ENCODE results near the gene TPR.
A peak's percentile ranks its signal among the peaks of the same experiment; 100 is the strongest.

TPR gene

DNA sequence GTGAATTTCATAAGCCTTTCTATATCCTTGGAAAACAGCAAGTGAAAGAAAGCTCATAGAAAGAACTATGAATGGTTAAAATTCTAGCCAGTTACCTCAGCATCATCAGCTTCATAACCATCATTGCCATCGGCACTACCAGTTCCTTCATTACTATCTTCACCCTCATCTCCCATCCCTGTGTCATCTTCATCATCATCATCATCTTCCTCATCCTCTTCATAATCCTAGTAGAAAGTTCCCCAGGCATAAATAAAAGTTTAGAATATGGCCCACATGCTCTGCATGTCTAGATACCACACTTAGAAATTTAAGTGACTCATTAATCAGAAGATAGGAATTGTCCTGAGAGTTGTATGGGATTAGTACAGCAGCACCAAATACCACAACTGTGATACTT is 49.0 kb downstream of the TPR start:
- DNase-seq, result no peak

DNA sequence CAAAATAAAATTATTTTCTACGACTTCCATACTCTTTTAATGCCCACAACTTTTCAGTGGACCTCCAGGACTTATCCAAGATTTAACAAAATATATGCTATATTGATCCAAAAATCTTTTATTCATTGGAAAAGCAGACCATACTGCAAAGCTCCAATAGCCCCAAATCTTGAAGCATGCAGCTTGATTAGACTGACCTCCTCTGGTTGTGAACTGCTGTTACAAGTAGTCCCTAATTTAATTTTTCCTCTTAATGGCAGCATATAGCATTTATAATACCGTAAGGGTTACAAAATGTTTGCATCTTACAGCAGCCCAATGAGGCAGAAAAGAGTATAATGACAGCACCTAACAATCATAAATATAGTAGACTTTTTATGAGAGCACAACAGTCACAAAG is 49.8 kb downstream of the TPR start:
- no peak for DNase-seq

DNA sequence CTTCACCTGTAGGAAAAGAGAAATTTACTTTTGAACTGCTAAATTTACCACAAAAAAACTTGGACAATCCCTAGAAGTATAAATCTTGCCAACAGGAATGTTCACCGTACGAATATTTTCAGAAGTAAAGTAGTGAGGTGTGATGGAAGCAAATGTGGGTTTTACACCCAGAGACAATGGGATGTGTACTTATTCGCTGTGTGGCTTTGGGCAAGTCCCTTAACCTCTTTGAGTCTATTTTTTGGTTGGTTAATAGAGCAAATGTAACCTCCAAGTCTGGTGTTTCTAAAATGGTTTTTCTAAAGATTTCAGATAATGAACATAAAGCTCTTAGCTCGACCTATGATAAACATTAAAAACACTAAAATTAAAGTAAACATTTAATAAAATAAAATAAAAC is 51.2 kb downstream of the TPR start:
- DNase-seq, result no peak

DNA sequence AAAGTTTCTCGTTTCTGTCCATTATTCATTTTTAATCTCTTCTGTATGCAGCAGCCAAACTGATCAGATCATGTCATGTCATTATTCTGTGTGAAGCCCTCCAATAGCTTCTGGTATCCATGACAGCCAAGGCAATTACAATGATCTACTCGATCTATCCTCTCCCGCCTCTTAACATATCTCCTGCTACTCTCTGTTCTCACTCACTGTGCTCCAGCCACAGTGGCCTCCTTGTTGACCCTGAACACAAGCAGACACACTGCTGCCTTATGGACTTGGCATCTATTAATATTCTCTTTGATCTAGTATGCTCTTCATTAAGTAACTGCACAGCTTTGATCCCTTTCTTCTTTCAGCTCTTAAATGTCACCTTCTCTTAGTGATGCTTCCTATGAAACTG is 59.5 kb downstream of the TPR start:
- no peak for DNase-seq

DNA sequence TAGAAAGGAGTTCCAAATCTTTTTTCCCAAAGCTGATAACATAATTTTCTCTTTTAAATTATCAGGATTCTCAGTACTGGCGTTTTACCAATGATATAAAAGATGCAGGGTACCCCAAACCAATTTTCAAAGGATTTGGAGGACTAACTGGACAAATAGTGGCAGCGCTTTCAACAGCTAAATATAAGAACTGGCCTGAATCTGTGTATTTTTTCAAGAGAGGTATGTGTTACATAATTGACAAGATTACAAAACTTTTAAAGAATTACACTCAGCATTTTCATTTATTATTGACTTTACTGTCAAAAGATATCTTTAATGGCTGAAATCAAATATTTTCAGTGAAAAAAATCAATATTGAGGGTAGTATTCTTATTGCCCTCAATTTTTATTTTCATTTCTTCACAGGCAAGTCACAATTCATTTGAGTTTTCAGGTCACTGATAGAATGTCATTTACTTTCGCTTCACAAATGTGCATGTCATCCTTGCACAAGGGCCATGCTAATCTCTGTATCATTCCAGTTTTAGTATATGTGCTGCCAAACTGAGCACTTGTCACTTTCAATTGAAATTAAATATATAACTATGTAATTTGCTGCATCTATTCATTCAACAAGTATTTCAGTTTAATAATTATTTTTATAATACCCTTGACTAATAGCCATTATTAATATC is 63.5 kb downstream of the TPR start:
- DNase-seq, result no peak

DNA sequence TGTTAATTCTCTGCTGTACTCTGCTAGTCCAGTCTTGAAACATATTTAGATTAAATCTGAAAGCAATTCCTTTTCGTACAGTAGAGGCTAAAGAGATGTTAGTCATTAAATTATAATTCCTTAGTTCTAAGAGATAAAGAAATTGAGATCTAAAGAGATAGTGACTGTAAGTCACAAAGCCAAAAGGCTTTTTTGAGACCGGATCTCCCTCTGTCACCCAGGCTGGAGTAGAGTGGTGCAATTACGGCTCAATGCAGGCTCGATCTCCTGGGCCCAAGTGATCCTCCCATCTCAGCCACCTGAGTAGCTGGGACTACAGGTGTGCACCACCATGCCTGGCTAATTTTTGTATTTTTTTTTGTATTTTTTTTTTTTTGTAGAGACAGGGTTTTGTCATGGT is 64.7 kb downstream of the TPR start:
- no peak for DNase-seq

DNA sequence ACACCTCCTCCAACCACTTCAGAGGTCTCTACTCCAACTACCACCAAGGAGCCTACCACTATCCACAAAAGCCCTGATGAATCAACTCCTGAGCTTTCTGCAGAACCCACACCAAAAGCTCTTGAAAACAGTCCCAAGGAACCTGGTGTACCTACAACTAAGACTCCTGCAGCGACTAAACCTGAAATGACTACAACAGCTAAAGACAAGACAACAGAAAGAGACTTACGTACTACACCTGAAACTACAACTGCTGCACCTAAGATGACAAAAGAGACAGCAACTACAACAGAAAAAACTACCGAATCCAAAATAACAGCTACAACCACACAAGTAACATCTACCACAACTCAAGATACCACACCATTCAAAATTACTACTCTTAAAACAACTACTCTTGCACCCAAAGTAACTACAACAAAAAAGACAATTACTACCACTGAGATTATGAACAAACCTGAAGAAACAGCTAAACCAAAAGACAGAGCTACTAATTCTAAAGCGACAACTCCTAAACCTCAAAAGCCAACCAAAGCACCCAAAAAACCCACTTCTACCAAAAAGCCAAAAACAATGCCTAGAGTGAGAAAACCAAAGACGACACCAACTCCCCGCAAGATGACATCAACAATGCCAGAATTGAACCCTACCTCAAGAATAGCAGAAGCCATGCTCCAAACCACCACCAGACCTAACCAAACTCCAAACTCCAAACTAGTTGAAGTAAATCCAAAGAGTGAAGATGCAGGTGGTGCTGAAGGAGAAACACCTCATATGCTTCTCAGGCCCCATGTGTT is 66.6 kb downstream of the TPR start:
- DNase-seq, result no peak

DNA sequence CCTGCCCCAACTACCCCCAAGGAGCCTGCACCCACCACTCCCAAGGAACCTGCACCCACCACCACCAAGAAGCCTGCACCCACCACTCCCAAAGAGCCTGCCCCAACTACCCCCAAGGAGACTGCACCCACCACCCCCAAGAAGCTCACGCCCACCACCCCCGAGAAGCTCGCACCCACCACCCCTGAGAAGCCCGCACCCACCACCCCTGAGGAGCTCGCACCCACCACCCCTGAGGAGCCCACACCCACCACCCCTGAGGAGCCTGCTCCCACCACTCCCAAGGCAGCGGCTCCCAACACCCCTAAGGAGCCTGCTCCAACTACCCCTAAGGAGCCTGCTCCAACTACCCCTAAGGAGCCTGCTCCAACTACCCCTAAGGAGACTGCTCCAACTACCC is 67.6 kb downstream of the TPR start:
- no peak for DNase-seq

DNA sequence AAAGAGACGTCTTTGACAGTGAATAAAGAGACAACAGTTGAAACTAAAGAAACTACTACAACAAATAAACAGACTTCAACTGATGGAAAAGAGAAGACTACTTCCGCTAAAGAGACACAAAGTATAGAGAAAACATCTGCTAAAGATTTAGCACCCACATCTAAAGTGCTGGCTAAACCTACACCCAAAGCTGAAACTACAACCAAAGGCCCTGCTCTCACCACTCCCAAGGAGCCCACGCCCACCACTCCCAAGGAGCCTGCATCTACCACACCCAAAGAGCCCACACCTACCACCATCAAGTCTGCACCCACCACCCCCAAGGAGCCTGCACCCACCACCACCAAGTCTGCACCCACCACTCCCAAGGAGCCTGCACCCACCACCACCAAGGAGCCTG is 68.5 kb downstream of the TPR start:
- DNase-seq, result no peak

DNA sequence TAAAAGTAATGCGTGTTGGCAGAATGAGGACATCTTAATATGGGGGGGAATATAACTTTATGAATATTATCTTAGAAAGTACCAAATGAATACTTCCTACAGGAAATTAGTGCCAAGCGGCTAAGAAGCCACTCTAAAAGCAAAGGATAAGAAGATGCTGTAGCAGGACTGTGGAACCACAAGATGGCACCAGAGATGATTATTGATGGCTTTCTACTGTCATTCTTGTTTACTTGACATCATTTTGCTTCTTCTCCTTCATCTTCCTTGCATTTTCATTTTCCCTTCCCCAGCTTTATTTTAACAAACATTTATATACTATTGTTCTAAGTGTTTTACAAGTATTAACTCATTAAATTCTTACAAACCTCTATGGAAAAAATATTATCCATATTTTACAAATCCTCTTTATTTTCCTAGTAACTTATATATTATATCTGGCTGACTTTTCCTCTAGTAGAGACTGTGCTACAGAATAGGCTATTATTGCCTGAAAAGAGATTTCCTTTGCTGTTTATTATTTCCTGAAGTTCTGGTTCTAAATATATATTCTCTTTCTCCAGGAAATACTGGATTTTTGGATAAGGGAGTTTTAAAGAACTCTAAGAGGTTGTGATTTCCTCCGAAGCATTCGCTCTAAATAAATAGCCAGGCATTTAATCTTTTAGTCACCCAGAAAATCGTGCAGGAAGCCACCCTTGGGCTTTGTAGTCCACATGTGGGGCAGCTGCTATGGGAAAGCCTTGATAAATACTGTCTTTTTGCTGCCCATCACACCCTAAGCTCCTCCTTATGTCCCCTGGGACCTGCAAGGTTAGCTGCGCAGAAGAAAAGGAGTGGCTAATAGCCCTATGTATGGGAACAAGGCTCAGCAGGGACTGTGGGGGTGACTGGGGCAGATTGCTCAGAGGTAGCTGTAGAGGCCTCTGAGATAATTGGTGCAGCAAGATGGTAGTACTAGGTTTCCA is 69.8 kb downstream of the TPR start:
- no peak for DNase-seq

DNA sequence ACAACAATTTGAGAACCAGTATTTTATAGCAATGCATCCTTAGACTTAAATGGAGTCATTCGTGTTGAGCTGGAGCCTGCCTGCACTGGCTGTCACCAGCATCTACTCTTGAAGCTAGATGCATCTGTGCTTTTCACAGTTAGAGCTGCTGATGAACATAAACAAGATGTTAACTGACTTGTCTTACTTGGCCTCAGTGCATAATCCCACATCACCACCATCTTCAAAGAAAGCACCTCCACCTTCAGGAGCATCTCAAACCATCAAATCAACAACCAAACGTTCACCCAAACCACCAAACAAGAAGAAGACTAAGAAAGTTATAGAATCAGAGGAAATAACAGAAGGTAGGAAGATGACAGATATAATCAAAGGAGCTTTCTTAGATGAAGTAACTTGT is 71.1 kb downstream of the TPR start:
- DNase-seq, result no peak

DNA sequence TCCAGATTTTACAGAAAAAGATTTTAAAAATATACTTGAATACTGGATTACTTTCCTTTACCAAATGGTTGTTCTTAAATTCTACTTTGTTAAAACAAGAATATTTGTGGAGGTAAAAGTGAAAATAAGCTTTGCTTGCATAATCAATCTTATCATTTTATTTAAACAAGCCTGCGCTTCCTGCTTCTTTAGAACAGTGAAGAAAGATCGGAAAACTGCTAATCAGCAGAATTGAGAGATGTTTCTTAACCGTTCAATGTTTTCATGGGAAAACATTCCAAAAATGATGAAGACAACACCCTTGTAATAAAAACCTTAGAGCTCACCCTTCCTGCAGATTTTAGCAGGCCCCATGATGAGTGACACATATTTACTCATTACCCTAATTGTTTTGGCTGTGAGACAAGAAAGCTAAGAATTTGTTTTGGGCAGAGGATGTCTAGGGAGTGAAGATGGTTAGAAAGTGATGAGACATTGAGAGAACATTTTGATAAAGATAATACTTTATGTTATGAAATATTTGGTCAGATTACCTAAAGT is 72.6 kb downstream of the TPR start:
- DNase-seq, result no peak

DNA sequence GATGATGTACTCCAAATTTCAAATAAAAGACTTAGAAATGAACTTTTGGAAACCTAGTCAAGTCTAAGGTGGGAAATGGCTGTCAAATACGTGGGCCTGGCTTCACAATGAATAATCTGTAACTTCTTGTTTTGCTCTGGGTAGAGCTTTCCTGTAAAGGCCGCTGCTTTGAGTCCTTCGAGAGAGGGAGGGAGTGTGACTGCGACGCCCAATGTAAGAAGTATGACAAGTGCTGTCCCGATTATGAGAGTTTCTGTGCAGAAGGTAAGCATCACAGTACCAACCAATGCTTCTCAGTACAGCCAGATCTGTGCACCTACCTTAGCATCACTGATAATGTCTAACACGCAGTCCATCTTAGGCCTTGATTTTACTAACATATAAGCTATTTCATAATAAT is 73.6 kb downstream of the TPR start:
- peak; percentile 36 for DNase-seq

DNA sequence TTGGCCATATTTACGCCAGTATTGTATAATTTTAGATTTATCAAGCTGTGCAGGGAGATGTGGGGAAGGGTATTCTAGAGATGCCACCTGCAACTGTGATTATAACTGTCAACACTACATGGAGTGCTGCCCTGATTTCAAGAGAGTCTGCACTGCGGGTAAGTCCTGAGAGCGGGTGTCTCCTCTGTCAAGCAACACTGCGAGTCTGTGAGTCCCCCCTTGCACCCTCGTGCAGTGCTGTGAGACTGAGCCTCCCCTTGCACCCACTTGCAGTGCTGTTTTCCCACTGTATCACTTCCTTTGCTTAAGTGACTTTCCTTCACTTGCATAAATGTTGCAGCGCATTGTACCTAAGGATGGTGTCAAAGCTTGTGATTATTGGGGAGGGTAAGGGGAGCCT is 75.0 kb downstream of the TPR start:
- no peak for DNase-seq

DNA sequence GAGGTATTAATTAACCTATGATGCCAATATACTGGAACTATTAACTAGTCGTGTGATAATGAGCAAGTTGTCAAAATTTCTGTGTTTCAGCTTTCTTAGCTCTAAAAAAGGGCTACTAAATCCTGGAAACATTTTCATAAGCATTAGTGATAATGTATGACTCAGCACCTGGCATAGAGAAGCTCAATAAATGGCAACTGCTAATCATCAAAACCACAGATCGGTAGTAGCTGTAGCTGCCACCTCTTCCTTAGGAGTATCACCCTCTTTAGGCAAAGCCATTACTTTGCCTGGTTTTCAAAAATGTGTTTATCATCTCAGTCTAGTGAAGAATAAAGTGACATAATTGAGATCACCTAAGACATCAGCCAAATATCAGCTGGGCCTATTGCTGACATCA is 75.5 kb downstream of the TPR start:
- DNase-seq, result no peak

DNA sequence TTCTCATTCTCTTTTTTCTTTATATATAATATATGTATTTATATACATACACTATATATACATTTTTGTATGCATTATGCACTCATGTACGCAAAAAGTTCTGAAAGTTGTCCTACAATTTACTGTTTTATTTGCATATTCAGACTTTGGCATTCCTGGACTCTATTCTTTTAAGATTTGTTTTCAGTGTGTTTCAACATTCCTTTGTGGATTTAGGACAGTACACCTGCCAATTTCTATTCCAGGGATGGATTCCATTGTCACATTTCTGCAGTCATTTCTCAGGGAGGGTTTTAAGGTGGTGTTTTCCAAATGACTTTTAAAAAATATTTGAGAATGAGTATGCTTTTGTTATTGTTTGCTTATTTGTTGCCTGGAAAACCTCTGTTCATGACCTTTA is 76.2 kb downstream of the TPR start:
- no peak for DNase-seq

DNA sequence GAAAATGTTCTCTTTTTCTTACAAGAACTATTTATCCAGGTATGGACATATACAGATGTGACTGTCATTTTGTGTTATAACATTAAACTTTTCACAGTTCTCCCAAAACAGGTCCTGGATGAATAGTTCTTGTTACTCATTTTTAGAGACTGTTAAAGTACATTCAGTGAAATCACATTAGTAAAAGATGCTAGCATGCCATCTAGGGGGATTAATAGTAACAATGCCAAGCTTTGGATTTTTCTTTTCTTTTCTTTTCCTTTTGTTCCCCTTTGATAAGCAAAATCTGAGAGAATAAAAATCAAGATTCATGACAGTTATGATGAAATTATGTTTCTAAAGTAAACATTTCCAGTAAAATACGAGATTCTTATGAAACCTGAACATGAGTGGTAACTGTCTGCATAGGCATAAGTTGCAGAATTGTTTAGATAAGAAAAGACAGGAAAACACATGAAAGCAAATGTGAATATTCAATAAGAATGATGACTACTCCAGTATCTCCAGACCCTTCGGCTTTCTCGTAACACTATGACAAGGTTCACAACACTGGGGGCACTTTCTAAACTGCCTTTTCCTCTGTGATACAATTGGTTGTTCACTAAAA is 77.5 kb downstream of the TPR start:
- DNase-seq, result no peak

DNA sequence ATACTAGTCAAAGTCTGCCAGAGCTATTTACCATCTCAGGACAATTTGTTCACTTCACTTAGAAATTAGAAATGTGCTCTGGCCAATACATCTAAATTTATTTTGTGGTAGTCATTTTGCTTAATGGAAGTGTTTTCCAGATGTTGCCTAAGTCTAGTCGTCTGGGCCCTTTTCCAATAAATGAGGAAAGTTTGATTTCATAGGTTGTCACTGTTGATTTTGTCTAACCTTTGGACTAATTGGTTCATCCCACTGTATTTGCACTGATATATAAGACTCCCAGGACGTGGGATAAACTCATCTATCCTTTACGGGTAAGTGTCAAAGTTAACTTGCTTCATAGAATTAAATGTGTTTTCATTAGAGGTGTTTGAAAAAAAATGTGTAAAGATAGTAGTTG is 79.1 kb downstream of the TPR start, which contains the start of gene PRG4:
TSS of gene PRG4 (plus strand) at position 300 of the 400 bp plus-strand sequence.
- DNase-seq, result no peak

DNA sequence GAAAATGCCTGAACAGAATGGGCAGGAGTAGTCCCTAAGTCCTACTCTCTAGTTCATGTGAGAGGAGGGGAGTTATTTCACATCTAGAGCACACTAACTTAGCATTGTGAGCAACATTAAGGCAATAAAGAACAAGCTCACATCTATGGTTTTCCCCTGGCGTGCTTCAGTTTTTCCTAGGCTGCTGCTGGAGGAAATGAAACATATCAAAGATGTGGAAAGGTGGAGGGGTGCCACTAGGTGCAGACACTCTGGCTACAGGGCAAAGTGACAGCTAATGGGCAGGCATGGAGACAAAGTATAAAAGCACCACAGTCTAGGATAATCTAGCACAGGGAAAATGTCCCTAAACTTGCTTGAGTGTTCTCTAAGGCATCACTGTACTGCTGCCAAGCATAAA is 82.2 kb downstream of the TPR start:
- no peak for DNase-seq

DNA sequence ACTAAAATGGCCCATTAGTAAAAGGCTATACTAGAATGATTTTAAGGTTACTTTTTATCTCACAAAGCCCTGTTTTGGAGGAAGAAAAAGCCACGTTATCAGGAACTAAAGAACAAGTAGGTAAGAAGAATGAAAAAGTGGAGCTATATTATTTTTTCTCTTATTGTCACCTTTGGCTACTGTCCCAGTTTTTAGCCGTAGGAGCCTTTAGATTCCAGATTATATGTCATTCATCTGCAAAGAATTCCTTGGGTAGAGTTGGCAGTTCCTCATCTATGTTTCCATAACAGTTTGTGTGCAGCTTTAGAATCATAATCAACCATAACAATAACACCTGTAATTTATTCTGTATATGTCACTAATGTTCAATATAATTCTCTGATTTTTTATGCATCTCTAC is 83.8 kb downstream of the TPR start:
- no peak for DNase-seq

DNA sequence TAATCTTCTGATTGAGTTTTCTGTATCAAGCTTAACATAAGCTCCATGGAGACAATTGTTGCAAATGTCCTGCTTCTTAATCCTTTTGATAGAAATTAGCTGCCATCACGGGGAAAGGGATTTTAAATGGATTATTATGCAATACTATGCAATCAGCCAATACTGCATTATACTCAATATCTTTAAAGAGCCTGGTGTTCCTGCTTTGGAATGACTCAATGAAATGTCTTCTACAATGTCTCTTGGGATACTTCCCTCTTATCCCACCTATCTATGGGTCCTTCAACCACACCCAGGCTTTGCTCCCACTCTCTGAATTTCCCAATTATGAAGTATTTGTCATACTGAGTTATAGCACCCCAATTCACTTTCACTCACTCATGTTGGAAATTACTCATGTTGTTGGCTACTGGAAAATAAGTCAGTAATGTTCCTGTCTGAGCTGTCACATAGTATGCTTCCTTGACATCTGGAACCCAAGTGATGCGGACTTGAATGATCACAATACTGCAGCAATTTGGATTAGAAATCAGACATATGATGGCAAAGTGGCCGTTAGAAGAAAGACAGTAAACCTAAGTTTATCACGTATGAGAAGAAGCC is 85.0 kb downstream of the TPR start:
- DNase-seq, result no peak

DNA sequence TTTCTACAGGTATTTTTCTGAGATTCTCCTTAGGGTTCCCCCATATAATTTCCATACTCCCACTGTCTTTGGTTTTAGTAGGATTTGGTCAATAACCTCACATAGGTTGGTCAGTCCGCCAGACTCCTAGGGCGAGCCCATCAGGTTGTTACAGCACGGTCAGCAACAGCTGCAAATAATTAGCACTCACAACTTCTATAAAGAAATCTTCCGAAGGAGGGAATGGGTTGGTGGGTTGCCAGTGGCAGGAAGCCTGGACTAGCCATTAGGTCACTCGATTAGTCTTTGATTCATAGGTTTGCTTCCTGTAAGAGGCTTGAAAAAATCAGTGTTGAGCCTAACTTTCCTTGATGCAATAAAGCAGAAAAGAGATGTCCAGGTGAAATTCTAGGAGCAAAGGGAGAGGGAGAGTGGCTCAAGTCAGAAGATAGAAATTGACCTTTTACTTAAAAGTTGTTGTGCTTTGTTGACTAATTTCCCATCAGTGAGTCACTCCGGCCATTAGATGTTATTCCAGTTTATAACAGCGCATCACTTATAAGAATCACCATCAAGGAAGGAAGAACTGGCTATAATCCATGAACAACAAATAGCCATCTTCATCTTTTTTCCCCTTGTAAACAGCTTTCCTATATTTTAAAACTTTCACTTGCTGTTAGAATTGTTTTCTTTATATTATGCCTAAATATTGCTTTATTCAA is 88.3 kb downstream of the TPR start:
- no peak for DNase-seq

Data from stimulated activated CD4-positive, alpha-beta T cell treated with anti-CD3 and anti-CD28 coated beads, Interleukin-15, amount 100 ng/mL, for 24 hours (primary cell).